ENCODE measurements around the gene ASTN2.

DNA sequence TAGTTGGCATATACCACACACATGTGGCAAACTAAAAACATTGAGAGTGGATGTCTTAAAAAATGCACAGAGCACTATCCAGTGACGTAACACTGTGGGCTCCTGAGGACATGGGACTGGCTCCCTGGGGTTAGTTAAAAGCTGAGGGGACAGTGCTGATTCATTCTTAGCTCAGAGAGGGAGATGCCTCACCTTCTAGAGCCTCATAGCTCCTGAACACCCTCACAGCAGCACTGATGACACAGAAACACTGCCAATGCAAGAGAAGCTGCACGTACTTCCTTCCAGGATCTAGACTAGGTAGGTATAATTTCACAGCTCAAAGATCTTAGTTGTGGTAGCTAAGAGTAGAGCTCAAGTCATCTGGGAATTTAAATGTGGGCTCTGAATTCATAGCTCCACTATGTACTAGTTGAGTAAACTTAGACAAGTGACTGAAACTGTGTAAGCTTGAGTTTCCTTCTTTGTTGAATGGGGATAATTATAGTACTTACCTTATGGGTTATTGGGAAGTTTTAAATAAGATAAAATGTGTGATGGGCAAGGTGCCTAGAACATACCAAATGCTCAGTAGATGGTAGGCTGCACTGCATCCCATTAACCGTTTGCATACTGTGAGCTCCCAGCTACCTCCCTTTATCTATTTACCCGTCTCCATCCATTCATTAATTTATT lies 279.9 kb downstream of the ASTN2 start:
- no peak for TF ChIP-seq CTCF (conservative IDR thresholded peaks at IDR 0.05; ENCODE audit: low read depth in 2 of 2)
- TF ChIP-seq JUNB (IDR thresholded peaks at IDR 0.05; ENCODE audit: unreplicated experiment), result no peak
- no peak for TF ChIP-seq POLR2AphosphoS5 (IDR thresholded peaks at IDR 0.05; ENCODE audit: low read depth)
- no peak for TF ChIP-seq ZNF331 (CRISPR knock-in tag; IDR thresholded peaks at IDR 0.05; ENCODE audit: low read depth)
- TF ChIP-seq, protein P1, sequence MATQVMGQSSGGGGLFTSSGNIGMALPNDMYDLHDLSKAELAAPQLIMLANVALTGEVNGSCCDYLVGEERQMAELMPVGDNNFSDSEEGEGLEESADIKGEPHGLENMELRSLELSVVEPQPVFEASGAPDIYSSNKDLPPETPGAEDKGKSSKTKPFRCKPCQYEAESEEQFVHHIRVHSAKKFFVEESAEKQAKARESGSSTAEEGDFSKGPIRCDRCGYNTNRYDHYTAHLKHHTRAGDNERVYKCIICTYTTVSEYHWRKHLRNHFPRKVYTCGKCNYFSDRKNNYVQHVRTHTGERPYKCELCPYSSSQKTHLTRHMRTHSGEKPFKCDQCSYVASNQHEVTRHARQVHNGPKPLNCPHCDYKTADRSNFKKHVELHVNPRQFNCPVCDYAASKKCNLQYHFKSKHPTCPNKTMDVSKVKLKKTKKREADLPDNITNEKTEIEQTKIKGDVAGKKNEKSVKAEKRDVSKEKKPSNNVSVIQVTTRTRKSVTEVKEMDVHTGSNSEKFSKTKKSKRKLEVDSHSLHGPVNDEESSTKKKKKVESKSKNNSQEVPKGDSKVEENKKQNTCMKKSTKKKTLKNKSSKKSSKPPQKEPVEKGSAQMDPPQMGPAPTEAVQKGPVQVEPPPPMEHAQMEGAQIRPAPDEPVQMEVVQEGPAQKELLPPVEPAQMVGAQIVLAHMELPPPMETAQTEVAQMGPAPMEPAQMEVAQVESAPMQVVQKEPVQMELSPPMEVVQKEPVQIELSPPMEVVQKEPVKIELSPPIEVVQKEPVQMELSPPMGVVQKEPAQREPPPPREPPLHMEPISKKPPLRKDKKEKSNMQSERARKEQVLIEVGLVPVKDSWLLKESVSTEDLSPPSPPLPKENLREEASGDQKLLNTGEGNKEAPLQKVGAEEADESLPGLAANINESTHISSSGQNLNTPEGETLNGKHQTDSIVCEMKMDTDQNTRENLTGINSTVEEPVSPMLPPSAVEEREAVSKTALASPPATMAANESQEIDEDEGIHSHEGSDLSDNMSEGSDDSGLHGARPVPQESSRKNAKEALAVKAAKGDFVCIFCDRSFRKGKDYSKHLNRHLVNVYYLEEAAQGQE (IDR thresholded peaks at IDR 0.05; ENCODE audit: unreplicated experiment), result no peak
- TF ChIP-seq EZH2phosphoT487 (IDR thresholded peaks at IDR 0.05; ENCODE audit: unreplicated experiment), result no peak
- no peak for TF ChIP-seq EZH2 (IDR thresholded peaks at IDR 0.05; ENCODE audit: low read depth, unreplicated experiment)
- no peak for TF ChIP-seq ZNF114 (CRISPR knock-in tag; IDR thresholded peaks at IDR 0.05)
- TF ChIP-seq, protein P2, sequence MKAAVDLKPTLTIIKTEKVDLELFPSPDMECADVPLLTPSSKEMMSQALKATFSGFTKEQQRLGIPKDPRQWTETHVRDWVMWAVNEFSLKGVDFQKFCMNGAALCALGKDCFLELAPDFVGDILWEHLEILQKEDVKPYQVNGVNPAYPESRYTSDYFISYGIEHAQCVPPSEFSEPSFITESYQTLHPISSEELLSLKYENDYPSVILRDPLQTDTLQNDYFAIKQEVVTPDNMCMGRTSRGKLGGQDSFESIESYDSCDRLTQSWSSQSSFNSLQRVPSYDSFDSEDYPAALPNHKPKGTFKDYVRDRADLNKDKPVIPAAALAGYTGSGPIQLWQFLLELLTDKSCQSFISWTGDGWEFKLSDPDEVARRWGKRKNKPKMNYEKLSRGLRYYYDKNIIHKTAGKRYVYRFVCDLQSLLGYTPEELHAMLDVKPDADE (IDR thresholded peaks at IDR 0.05), result no peak
- no peak for TF ChIP-seq CREB1 (CRISPR knock-in tag; IDR thresholded peaks at IDR 0.05; ENCODE audit: low read depth)
- no peak for TF ChIP-seq ZNF462 (CRISPR knock-in tag; IDR thresholded peaks at IDR 0.05)

All from GM23338 (cell line).